ENCODE measurements around the gene NUTM2E.
A peak's percentile ranks its signal among the peaks of the same experiment; 100 is the strongest.
"Not testable (repeated sequence)": the region's sequence is repeated elsewhere in the genome, so short reads cannot be mapped to it uniquely, and the experiment has no call there.

NUTM2E gene, protein sequence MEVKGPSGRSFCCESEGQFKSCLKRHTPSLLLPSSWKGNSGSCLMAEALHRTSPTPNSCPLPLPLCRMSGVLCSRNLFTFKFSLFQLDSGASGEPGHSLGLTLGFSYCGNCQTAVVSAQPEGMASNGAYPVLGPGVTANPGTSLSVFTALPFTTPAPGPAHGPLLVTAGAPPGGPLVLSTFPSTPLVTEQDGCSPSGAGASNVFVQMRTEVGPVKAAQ (N-terminal part only)

DNA sequence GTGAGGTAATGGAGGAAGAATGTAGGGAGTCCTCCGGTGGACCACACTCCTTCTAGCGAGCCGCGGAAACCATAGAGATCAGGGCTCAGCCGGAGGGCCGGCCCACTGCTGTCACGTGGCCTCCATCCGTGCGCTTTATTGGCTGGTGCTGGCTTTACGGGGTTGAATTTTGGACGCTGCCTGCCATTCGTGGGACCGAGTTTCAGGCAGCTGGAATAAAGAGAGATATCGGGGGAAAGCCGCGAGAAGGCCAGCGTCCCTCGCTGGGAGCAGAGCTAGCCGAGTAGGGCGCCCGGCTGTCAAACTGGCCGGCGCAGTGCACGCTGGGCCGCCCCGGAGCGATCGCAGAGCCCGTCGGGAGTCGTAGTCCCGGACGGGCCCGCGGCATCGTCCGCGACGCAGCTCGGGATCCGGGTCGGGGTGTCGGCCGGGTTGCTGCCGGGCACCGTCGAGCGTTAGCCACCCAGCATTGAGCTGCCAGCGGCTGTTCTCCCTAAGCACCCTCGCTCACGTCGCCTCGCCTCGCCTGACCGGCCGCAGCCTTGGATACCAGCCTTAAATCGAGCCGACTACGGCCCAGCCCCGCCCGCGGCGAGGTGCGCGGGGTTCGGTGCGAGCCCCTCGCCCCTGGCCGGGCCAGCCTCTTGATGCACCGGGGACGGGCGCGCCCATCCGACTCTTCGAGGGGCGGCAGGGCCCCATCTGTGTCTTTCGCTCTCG is at the start of gene NUTM2E:
TSS of gene NUTM2E (plus strand) at position 244 of the 720 bp plus-strand sequence. CDS start 15,002 bp downstream, outside the sequence.
- peak; percentile 78 for DNase-seq (ENCODE audit: low spot score)

DNA sequence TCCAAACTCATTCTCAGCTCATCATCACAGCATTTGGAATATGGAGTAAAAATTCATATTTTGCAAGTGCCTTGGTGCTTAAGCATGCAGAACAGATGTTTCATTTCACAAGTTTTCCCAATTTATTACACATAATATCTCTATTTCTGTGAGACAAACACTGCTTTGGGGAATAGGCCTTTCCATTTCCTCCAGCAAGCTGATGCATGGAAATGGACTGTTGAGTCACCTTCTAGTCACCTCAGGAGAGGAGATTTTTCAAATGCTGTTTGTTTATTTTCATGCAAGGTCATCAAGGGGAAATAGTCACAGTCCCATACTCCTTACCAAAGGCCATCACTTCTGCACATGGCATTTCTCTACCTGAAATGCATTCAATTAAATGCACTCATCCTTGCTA is 48.5 kb upstream of the NUTM2E start:
- DNase-seq (ENCODE audit: low spot score): not testable (repeated sequence)

DNA sequence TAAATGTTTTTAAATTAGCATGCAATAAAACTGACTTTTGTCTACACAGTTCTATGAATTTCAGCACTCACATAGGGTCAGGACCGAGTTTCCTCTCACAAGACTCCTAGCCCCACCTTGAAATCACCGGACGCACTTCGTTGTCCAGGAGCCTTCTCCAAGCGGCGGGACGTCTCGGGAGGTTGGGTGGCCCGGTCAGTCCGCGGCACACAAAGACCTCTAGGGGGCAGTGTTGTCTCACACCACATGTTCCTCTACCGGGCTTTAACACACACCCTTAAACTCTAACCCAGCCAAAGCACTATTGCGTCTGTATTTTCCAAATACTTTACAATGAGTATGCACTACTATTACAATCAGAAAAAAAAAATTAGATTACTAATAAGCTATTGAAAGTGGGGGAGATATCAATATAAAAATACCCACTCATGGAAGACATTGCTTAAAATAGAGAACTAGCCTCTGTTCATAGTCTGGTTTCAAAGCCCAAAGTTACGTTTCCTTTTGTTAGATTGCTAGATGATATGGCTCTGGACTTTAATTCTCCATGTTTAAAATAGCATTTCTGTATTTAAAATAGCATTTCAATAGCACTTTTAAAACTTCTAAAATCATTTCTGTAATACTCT is 47.1 kb upstream of the NUTM2E start:
- peak; percentile 1 for DNase-seq (ENCODE audit: low spot score)

DNA sequence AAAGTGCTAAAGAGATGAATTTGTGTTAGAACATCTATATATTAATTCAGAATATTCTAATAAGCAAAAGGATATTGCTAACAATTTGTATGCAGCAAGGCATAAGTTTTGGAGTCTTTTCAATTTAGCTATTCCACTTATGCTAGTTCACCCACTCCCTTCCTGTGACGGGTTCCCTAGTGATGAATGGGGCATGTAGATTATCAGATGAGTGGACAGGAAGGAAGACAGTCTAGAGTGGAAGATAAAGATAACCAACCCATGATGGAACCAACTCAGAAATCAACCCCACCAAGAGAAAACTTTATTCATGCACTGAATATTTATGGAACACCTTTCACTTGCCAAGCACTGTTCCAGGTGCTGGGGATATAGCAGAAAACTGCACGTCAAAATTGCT is 46.5 kb upstream of the NUTM2E start:
- not testable (repeated sequence) for DNase-seq (ENCODE audit: low spot score)

DNA sequence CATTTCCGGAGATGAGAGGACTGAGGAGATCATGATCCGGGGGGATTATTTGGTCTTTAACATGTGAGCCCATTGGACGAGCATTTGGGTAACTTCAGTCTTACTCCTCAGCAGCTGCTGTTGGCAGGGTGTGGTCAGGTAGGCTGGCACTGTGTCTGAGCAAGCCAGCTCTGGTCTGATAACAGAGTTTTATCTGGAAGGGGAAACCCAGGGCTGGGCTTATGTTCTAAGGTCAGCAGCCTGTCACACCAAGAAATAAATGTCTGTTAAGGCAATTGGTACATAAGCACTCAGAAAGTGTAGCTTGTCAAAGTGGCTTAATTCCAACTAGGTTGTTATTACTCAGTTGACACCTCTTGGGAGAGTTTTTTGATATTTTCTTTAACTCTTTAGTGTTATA is 45.0 kb upstream of the NUTM2E start:
- DNase-seq (ENCODE audit: low spot score): not testable (repeated sequence)

DNA sequence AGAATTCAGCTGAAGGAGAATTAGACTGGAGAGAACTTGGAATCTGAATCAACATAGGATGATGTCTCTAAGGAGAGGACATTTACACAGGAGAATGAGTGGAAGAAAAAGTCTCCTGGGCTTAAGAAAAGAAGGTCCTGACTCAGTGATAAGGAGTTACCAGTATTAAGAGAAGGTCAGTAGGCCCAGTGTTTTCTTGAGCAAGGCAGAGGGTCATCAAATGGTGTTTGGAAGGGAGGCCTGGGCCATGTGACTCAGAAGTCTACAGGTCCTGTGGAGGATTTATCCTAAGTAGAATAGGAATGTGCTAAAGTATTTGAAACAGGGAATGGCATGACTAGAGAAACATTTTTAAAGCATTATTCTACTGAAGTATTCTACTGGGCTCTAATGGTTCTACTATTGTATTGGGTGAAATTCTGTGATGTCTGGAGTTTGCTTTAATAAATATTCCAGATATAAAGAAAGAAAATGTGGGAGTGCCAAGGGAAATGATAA is 39.0 kb upstream of the NUTM2E start:
- not testable (repeated sequence) for DNase-seq (ENCODE audit: low spot score)

DNA sequence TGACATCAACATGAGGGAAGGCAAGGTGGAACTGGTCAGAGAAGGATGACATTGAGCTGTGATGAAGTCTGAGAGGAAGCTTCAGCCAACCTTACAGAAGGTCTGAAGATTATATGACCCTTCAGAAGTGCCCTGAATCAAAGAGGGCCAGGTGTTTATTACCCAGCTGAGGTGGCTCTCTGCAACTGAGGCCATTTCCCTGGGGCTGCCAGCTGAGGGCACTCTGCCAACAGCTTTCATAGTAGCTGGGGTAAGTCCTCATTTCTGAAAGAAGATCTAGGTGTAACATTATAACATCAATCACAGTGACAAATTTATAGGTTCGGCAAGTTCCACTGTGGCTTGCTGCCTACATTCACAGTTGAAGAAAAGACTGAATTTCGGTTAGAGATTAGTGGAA is 37.2 kb upstream of the NUTM2E start:
- DNase-seq (ENCODE audit: low spot score): not testable (repeated sequence)

DNA sequence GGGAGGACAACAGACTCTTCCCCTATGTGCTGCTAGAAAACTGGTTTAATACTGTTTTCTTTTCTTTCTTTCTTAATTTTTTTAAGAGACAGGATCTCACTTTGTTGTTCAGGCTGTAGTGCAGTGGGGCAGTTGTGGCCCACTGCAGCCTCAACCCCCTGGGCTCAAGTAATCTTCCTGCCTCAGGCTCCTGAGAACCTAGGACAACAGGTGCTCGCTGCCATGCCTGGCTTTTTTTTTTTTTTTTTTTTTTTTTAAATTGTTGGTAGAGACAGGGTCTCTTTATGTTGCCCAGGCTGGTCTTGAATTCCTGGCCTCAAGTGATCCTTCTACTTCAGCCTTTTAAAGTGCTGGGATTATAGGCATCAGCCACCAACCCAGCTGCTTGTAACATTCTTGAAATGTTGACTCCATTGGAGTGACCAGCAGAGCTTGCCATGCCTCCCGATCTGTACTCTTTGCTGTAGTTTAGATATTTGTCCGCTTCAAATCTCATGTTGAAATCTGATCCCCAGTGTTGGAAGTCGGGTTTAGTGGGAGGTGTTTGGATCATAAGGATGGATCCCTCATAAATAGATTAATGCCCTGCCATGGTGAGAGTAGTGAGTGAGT is 34.5 kb upstream of the NUTM2E start:
- not testable (repeated sequence) for DNase-seq (ENCODE audit: low spot score)

DNA sequence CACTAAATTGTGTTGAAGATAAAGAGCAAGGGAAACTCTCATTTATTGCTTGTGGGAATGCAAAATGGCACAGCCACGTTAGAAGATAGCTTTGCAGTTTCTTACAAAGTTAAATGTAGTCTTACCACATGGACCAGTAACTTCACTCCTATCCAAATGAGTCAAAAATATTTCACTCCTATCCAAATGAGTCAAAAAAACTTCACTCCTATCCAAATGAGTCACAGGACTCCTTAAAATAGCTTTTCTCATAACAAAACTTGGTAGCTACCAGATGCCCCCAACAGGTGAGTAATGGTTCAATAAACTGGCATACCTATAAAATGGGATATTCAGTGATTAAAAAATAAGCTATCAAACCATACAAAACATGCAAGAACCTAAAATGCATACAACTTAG is 27.2 kb upstream of the NUTM2E start:
- DNase-seq (ENCODE audit: low spot score): not testable (repeated sequence)

DNA sequence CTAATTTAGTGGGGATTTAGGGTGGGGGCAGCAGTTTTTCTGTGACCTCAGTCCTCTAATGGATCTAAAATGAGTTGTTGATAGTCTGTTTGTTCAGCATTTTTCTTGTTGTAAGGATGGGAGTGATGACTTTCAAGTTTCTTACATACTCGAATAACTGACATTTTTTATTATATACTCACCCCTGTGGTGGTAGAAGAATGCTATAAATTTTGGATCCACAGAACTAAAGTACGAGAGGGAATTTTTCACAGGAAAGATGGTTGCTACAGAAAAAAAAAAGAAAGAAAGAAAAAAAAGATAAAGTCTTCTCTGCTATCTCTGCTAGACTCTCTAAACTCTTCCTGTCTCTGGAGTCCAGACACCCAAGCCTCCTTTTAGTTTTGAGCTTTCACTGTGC is 20.7 kb upstream of the NUTM2E start:
- DNase-seq (ENCODE audit: low spot score): not testable (repeated sequence)

DNA sequence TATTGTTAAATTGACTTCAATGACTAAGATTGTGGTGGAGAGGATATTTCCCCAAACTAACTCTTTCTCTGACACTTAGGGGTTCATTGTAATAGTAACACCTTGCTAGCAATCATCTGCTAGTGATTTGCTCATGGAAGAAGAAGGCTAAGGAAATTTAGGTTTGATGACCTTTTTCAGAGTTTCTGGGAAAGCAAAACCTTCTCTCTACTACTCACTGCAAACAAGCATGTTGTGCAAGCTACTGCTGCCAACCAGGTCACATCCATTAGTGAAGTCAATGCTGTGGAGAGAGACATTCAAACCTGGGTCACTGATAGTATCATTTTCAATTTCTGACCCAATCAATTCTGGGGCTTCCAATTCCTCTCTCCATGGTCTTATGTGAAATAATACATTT is 14.6 kb upstream of the NUTM2E start:
- DNase-seq (ENCODE audit: low spot score): not testable (repeated sequence)

DNA sequence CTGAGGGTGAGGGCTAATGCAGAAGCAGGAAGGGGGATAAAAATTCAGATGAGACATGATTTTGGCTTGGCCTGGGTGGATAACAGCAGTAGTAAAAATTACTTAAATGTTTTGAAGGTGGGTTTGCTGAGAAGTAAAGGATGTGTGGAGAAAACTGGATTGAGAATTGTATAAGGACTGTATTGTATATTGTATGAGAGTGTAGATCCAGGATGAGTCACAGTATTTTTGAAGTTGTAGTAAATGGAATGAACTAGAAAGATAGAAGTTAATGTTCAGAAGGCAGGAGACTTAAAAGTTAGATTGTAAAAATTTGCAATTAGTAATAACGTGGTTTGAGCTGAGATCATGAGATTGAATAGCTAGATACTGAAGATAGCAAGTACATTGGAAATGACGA is 10.2 kb upstream of the NUTM2E start:
- DNase-seq (ENCODE audit: low spot score): not testable (repeated sequence)

DNA sequence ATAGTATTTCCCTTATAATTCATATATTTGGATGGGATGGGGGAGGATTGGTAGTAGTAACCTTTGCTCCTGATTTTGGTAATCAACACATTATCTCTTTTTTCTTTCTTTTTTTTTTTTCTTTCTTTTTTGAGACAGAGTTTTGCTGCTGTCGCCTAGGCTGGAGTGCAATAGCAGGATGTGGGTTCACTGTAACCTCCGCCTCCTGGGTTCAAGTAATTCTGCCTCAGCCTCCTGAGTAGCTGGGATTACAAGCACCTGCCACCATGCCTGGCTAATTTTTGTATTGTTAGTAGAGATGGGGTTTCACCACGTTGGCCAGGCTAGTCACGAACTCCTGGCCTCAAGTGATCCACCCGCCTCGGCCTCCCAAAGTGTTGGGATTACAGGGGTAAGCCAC is 3.2 kb upstream of the NUTM2E start:
- not testable (repeated sequence) for DNase-seq (ENCODE audit: low spot score)

DNA sequence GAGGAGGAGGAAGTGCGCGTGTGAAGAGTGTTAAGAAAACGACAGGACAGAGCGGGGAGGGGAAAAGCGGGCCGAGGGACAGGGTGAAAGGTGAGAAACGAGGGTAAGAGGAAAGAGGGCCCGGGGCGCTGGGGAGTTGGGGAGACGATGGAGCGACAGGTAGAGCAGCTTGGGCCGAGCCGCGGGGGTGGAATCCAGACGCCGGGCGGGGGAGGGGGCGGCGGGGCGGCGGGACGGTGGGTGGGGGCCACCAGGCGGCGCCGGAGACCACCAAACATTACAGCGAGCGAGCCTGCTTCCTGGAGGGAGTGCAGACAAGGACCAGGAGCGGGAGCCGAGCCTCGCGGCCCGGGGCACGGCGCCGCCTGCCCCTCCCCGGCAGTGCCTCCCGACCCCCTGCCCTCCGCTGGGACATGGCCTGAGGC is 940 bp upstream of the NUTM2E start:
- not testable (repeated sequence) for DNase-seq (ENCODE audit: low spot score)

DNA sequence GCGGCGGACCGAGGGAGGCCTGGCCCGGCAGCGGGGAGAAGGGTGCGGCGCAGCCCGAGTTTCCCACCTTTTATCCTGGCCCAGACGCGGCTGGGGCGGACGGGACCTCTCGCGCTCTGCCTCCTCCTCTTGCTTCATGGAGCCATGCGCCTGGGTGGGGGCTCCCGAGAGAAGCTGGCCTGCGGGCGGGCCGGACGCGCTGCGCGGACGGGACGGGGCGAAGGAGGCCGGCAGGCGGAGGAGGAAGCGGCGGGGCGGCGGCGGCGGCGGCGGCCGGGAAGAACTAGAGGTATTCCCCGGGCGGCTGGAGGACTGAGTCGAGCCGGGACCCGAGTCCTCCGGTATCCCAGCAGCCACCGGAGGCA is 426 bp upstream of the NUTM2E start:
- not testable (repeated sequence) for DNase-seq (ENCODE audit: low spot score)

DNA sequence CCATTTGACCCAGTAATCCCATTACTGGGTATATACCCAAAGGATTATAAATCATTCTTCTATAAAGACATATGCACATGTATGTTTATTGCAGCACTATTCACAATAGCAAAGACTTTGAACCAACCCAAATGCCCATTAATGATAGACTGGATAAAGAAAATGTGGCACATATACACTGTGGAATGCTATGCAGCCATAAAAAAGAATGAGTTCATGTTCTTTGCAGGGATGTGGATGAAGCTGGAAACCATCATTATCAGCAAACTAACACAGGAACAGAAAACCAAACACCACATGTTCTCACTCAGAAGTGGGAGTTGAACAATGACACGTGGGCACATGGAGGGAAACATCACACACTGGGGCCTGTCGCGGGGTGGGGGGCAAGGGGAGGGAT is 7.3 kb downstream of the NUTM2E start:
- not testable (repeated sequence) for DNase-seq (ENCODE audit: low spot score)

DNA sequence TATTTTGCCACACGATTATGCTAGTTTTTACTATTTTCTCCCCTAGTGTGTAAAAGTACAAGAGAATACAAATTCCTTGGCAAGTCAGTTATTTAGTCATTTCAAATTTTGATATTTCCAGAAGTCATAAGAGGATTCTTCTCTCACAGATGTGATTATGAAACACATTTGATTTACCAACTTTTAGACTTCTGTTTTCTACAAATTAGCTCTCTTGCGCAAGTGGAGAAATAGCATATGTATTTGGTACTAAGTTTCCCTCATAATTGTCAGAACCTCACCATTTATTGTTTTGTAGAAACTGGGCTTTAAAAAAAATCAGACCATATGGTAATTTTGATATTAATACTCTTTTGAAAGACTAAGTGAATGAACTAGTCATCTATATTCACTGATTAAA is 9.4 kb downstream of the NUTM2E start:
- DNase-seq (ENCODE audit: low spot score): not testable (repeated sequence)

DNA sequence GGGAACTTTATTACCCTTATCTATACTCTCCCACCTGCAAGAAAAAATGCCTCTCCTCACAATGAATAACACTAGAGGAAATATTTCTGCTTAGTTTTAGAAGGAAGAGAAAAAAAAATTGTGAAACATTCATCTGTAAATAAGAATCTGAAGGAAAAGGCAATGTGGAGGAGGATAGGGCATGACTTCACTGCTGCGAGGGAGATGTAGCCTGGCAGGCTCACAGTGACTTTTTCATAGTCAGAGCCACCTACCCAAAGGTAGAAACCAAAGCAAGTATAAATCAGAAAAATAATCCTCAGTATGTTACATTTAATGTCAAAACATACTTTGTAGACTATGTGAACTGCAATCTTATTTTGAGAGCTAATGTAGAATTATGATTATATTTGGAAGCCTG is 10.4 kb downstream of the NUTM2E start:
- DNase-seq (ENCODE audit: low spot score): not testable (repeated sequence)

DNA sequence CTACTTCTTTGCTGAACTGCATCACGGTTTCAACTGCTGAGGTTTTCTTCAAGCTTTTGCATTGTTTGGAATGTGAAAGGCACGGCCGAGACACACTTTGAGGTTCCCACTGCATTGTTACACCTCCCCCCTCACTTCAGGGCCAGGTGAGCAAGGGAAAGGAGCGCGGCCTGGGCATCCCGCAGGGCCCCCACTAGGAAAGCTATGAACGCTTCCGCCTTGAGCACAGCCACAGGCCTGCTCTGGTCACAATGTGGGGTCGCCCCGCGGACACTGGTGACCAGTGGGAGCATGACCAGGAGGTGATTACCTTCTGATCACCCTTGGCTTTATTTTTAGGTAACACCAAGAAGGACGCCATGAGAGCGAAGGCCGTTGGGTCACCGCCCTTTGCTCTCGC is 11.9 kb downstream of the NUTM2E start:
- not testable (repeated sequence) for DNase-seq (ENCODE audit: low spot score)

DNA sequence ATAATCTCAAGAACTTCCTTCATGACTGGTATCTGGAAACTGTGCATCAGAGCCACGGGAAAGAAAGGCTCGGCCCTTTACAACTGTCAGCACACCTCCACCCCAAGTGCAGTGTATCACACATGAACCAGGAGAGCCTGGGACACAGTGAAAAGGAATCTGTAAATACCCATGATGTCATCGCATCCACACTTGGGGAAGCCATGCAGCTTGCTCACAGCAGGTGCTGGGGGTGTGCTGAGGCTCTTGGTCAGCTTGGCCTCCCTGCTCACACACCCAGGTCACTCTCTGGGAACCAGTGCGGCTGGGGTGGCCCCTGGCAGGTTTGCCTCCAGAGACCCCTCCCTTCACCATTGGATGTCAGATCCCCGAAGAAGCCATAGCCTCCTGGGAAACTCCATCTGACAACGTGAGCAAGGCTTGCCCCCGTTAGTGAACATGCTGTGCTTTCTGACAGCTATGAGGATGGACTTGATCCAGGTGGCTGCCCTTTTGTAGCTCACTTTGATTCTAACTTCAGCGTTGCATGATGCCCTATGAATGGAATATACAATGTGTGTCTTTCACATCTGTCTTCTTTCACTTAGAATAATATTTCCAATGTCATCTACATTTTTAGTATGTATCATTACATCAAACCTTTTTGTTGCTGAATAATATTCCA is 26.8 kb downstream of the NUTM2E start:
- not testable (repeated sequence) for DNase-seq (ENCODE audit: low spot score)

DNA sequence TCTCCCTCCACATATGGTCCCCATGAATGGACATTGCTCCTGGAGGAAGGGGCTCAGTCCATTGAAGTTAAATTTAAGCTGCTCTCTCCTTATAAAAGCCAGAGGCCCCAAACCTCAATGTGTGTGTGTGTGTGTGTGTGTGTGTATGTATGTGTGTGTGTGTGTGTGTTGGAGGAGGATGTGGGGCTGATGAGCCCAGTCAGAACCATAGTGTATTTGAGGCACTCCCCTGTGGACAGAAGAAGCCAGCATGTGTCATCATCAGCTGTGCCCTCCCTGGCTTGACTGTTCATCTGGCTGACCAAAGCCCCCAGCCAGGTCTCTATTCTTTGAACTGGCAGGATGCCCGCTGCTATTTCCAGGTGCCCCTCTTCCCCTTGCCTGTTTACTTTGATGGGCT is 35.7 kb downstream of the NUTM2E start:
- DNase-seq (ENCODE audit: low spot score): not testable (repeated sequence)

DNA sequence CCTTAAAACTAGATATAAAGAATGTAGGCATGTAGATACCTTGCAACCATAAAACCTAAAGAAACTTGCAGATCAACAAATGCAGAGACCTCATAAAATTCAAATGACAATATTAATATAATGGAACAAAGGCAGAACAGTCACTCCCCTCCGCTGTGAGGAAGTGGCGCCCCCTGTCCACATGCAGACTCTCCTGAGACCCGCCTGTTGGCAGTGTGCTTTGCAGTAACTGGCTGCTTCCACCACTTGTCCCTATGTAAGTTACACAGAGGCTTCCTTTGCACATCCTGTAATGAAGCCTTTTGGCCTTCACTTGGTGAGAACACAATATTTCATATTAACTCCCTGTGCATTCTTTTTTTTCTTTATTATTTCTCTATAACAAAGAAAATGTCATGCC is 36.3 kb downstream of the NUTM2E start:
- not testable (repeated sequence) for DNase-seq (ENCODE audit: low spot score)

Measured in SW480 (cell line).